K562 (cell line): ENCODE measurements around the gene SGO1. TPM values are rescaled to one million over a fixed set of nuclear protein-coding genes. Genes with fewer than 3 reads are reported as not detected.
"Not testable (repeated sequence)": the region's sequence is repeated elsewhere in the genome, so short reads cannot be mapped to it uniquely, and the experiment has no call there.

Experiments
- ATAC-seq: fragments of 200-7000 bp; cut with Tn5 transposase; 3 replicates; pipeline ENCODE4 v1.9.1; 2020; ENCODE audit warnings: moderate library complexity
- BruUV-seq: library from RNA; stranded (reverse); fragments of 400-500 nt; replicated peaks from 2 replicates; lab custom pipeline; 2021; lab: Mats Ljungman, UMichigan
- CTCF ChIA-PET: fragments of 300-600 bp; formaldehyde crosslinking; extraction: SDS; loops from one replicate; lab custom pipeline; 2021; ENCODE audit warnings: low intra/inter-chr PET ratio; lab: Yijun Ruan, JAX
- POLR2A ChIA-PET: fragments of 300-600, 350-650 bp; sonication (Branson Sonifier 250); formaldehyde crosslinking; extraction: SDS; loops from one replicate; lab custom pipeline; 2021; ENCODE audit warnings: antibody characterized with exemption, inconsistent platforms; lab: Yijun Ruan, JAX
- DNase-seq, 4 experiments: peaks; one replicate each; pipeline versions ENCODE4 v3.0.0 to v3.0.0-alpha.2; 2011 to 2018; ENCODE audit warnings: low spot score in 3 of 4, mixed read lengths in 3 of 4; ENCODE audit errors: extremely low read depth in 1 of 4
- FAIRE-seq: peaks from 2 replicates; lab custom pipeline; 2011; peaks lifted over from hg19 to GRCh38; lab: Jason Lieb, UNC
- H2AFZ ChIP-seq: 2 replicates; pipeline ENCODE4 v1.6.0; 2011; ENCODE audit warnings: low read depth, low read length, control low read depth, inconsistent platforms
- H3K27ac ChIP-seq: fragments of 200-600 bp; 3 replicates; pipeline ENCODE4 v1.8.0; 2011; ENCODE audit warnings: low read depth, mild to moderate bottlenecking, control low read depth, inconsistent platforms, low read length, moderate library complexity, mixed read lengths; ENCODE audit errors: extremely low read depth
- H3K27me3 ChIP-seq, 2 experiments: fragments of 300-600 bp in 1 of 2; 2 replicates in 1 of 2; 3 replicates in 1 of 2; pipeline versions ENCODE4 v1.6.0 to v1.8.0; 2011; ENCODE audit warnings: inconsistent platforms in 2 of 2, low read length in 2 of 2, mild to moderate bottlenecking in 1 of 2, mixed read lengths in 1 of 2, moderate library complexity in 1 of 2; ENCODE audit not compliant: control insufficient read depth in 2 of 2, insufficient read depth in 2 of 2
- H3K36me3 ChIP-seq: fragments of 300-600 bp; 3 replicates; pipeline ENCODE4 v1.8.0; 2011; ENCODE audit warnings: mild to moderate bottlenecking, low read length, inconsistent platforms; ENCODE audit not compliant: control insufficient read depth, insufficient read depth
- H3K4me1 ChIP-seq, 2 experiments: fragments of 200-600 bp in 1 of 2; replicated peaks in 1 of 2; 2 replicates in 1 of 2; 3 replicates in 1 of 2; pipeline versions ENCODE4 v1.5.1 to v1.8.0; 2011; ENCODE audit warnings: inconsistent platforms in 2 of 2, low read length in 2 of 2, mild to moderate bottlenecking in 1 of 2, mixed read lengths in 1 of 2, moderate library complexity in 1 of 2; ENCODE audit not compliant: control insufficient read depth in 2 of 2, insufficient read depth in 2 of 2
- H3K4me2 ChIP-seq: 2 replicates; pipeline ENCODE4 v1.6.1; 2011; ENCODE audit warnings: low read length, control low read depth, inconsistent platforms, mixed read lengths; ENCODE audit not compliant: insufficient read depth
- H3K4me3 ChIP-seq: fragments of 200-600 bp; sonication (generic), shearing (Covaris generic); 2 replicates; pipeline ENCODE4 v1.5.1; 2016; ENCODE audit warnings: control low read depth, inconsistent platforms
- H3K79me2 ChIP-seq: fragments of 200-600 bp; 3 replicates; pipeline ENCODE4 v1.8.0; 2011; ENCODE audit warnings: low read length, inconsistent platforms; ENCODE audit not compliant: control insufficient read depth, insufficient read depth
- H3K9ac ChIP-seq, 2 experiments: 2 replicates each; pipeline versions ENCODE4 v1.6.0 to v1.6.1; 2011; ENCODE audit warnings: low read depth in 2 of 2, low read length in 2 of 2, control low read depth in 1 of 2, inconsistent platforms in 1 of 2, mild to moderate bottlenecking in 1 of 2, mixed read lengths in 1 of 2; ENCODE audit not compliant: insufficient read depth in 1 of 2
- H3K9me1 ChIP-seq: one replicate; pipeline ENCODE4 v1.6.0; 2011; ENCODE audit warnings: inconsistent platforms, mild to moderate bottlenecking, low read length, moderate library complexity; ENCODE audit not compliant: control insufficient read depth, insufficient read depth
- H3K9me3 ChIP-seq: replicated peaks from 2 replicates; pipeline ENCODE4 v1.5.1; 2011; ENCODE audit warnings: low read depth, low read length, inconsistent platforms; ENCODE audit not compliant: control insufficient read depth, insufficient read depth
- H4K20me1 ChIP-seq: replicated peaks from 2 replicates; pipeline ENCODE4 v1.6.1; 2011; ENCODE audit warnings: low read length, inconsistent platforms, mixed read lengths; ENCODE audit not compliant: control insufficient read depth, insufficient read depth
- AFF1 ChIP-seq, 2 experiments: fragments of 450-650 bp; IDR thresholded peaks; 2 replicates each; pipeline ENCODE4 v1.6.1; 2018; ENCODE audit warnings: mild to moderate bottlenecking in 2 of 2, low read depth in 1 of 2; ENCODE audit not compliant: partially characterized antibody in 2 of 2
- in situ Hi-C: fragments of 300-500 bp; cut with MboI; formaldehyde crosslinking; loops from 4 replicates; pipeline ENCODE4 v1.15.0; 2018; ENCODE audit warnings: inconsistent platforms, mixed read lengths
- intact Hi-C: fragments of 100-400 bp; cut with micrococcal nuclease; formaldehyde crosslinking; loops from 2 replicates; pipeline ENCODE4 v1.14.2; 2022
- polyA plus RNA-seq, 8 experiments: library from polyadenylated mRNA; depleted of rRNA in 4 of 8; stranded (reverse) in 5 of 8; unstranded in 3 of 8; fragments of >200 nt; fragmentation: Nextera tagmentation in 2 of 8; fragmentation: Illumina TruSeq in 1 of 8; extraction: Ambion mirVana in 2 of 8; extraction: Trizol in 1 of 8; gene quantifications; 2 replicates each; pipeline versions ENCODE4 v1.2.1 to v1.2.3, GENCODE V29; 2011 to 2014; ENCODE audit warnings: inconsistent platforms in 1 of 8, missing spikeins in 1 of 8
- total RNA-seq, 7 experiments: library from RNA; depleted of rRNA in 6 of 7; stranded (reverse); fragments of >200 nt in 6 of 7; fragmentation: Illumina TruSeq in 2 of 7; extraction: Trizol in 2 of 7; gene quantifications; 2 replicates each; pipeline versions ENCODE4 v1.2.1 to v1.2.3, GENCODE V29; 2011 to 2021; ENCODE audit warnings: low replicate concordance in 1 of 7

Gene SGO1
- total and polyA plus RNA-seq, 9 of the 15 experiments (the other 6 are each of a cell fraction or from before 2014, with no cell fraction given), result 13.7 to 57.3 (median 28.2) TPM

- H2AFZ ChIP-seq, H3K27me3 ChIP-seq, H3K4me3 ChIP-seq, H3K4me1 ChIP-seq, BruUV-seq, intact Hi-C loops, ATAC-seq, H4K20me1 ChIP-seq, H3K9me3 ChIP-seq, H3K9ac ChIP-seq, CTCF ChIA-PET, H3K79me2 ChIP-seq, in situ Hi-C loops, FAIRE-seq, H3K4me2 ChIP-seq, H3K36me3 ChIP-seq, H3K9me1 ChIP-seq, DNase-seq, H3K27ac ChIP-seq: not testable (repeated sequence)
- POLR2A ChIA-PET, result interaction anchor here (1.5 kb wide), 1 partner anchor 12 kb away, joined by 3 read pairs; no protein-coding TSS in a partner anchor
- TF ChIP-seq AFF1 (IDR thresholded peaks at IDR 0.05; ENCODE audit: low read depth in 1 of 2, partially characterized antibody in 2 of 2), result peak in 1 of 2 experiments; percentile 95
Observed at GRCh38 chr3:20205898-20206297, 19.9 kb upstream of the SGO1 start.
